ENCODE data around the gene ADAMTS2. TPM values are rescaled to one million over a fixed set of nuclear protein-coding genes. Genes with fewer than 3 reads are reported as not detected.

The ADAMTS2 gene
- total and polyA plus RNA-seq, 2 of the 8 experiments (the other 6 are each of a cell fraction or from before 2014, with no cell fraction given): 6.6 to 7.3 TPM

GRCh38 chr5:179344431-179345182 lies 654 bp downstream of the ADAMTS2 start:
- H3K9ac ChIP-seq (replicated peaks in 1 of 4; ENCODE audit: extremely low read depth in 1 of 4, low read depth in 3 of 4, low read length in 3 of 4): peak overlapping the region in 1 of 4 experiments; percentile 46; a peak in 3 of 7 replicates
- 2% methylated on average over 38 of the region's 85 CpGs; no CpG with 5 or more reads in 1 of the 2 experiments for WGBS, 2 experiments (ENCODE audit: extremely low coverage in 1 of 2, insufficient coverage in 1 of 2, insufficient read length in 1 of 2, insufficient replicate concordance in 2 of 2, low coverage in 1 of 2, low lambda C conversion rate in 2 of 2, missing lambda C conversion rate in 1 of 2)
- ChIA-PET POLR2A (ENCODE audit: partially characterized antibody) (interaction anchor here (0.9 to 1.6 kb wide), 2 partner anchors 29 to 206 kb away, joined by 3 read pairs; no protein-coding TSS in a partner anchor), CTCF (ENCODE audit: partially characterized antibody) (interaction anchor here (0.6 to 3.6 kb wide), 16 partner anchors 12 to 1085 kb away, joined by 3 to 16 read pairs (median 4); no protein-coding TSS in a partner anchor)
- no peaks in the 10 kb centered on the region for H3K79me2 ChIP-seq (ENCODE audit: control insufficient read depth in 1 of 2, insufficient read depth in 2 of 2, low read length in 2 of 2)
- H3K9me3 ChIP-seq (ENCODE audit: insufficient read depth in 2 of 2, low read depth in 1 of 2, low read length in 1 of 2): no peaks in the 10 kb centered on the region
- no peak overlapping the region for H2BK120ac ChIP-seq (replicated peaks; ENCODE audit: low read depth, low read length)
- H2BK12ac ChIP-seq (ENCODE audit: low read depth, low read length): peak overlapping the region; percentile 27; the same call in 1 of the 2 replicates
- H3K14ac ChIP-seq (ENCODE audit: insufficient read length): no peak overlapping the region
- H3K4me1 ChIP-seq (replicated peaks in 1 of 4; ENCODE audit: control insufficient read depth in 3 of 4, insufficient read depth in 4 of 4, low read length in 3 of 4): peaks cover 3 to 15% (median 9%) of the 10 kb centered on the region in 4 experiments
- no peak overlapping the region for H2AK5ac ChIP-seq (ENCODE audit: low read depth, low read length)
- peak overlapping the region; percentile 71 for H3K18ac ChIP-seq (ENCODE audit: extremely low read depth, low read length)
- TF ChIP-seq RNF2 (IDR thresholded peaks at IDR 0.05; ENCODE audit: borderline replicate concordance, low read depth, low read length, missing control alignments, poor library complexity, severe bottlenecking) (peak; percentile 41), TAF1 (IDR thresholded peaks at IDR 0.05; ENCODE audit: low read depth, low read length) (0 out of 2 replicates have a peak, but pooled peaks have one; percentile 20), RXRA (IDR thresholded peaks at IDR 0.05; ENCODE audit: insufficient read depth, low read depth, low read length) (no peak), MAFK (IDR thresholded peaks at IDR 0.05; ENCODE audit: low read depth, low read length) (no peak), SUZ12 (IDR thresholded peaks at IDR 0.05; ENCODE audit: low read length) (peak; percentile 58), SP4 (IDR thresholded peaks at IDR 0.05; ENCODE audit: low read length) (no peak), CHD1 (IDR thresholded peaks at IDR 0.05; ENCODE audit: low read depth, low read length) (0 out of 2 replicates have a peak, but pooled peaks have one; percentile 8), EZH2 (IDR thresholded peaks at IDR 0.05; ENCODE audit: low read depth, low read length, severe bottlenecking) (peak; percentile 35), RBBP5 (IDR thresholded peaks at IDR 0.05; ENCODE audit: borderline replicate concordance, low read depth, low read length) (peak; percentile 42; the same call in 1 of the 2 replicates), KDM4A (IDR thresholded peaks at IDR 0.05; ENCODE audit: low read depth, low read length, severe bottlenecking) (peak; percentile 57)
- H4K20me1 ChIP-seq (replicated peaks in 1 of 2; ENCODE audit: control insufficient read depth in 1 of 2, insufficient read depth in 2 of 2, low read length in 2 of 2): peaks cover 0 to 6% of the 10 kb centered on the region in 2 experiments
- peak overlapping the region; percentile 89 to 99 for H3K4me2 ChIP-seq (ENCODE audit: insufficient read depth in 1 of 2, low read depth in 2 of 2, low read length in 2 of 2)
- H4K8ac ChIP-seq (ENCODE audit: extremely low read depth, insufficient read depth, low read length): peak overlapping the region; percentile 69; the same call in 1 of the 2 replicates
- H3K27me3 ChIP-seq (replicated peaks in 1 of 4; ENCODE audit: control insufficient read depth in 3 of 4, extremely low read depth in 1 of 4, insufficient read depth in 3 of 4, low read length in 3 of 4): peaks cover 11 to 57% (median 46%) of the 10 kb centered on the region in 4 experiments
- no peak overlapping the region for H3K23ac ChIP-seq (ENCODE audit: insufficient read length)
- no peaks in the 10 kb centered on the region for H3K36me3 ChIP-seq (ENCODE audit: control insufficient read depth in 2 of 4, insufficient read depth in 4 of 4, low read length in 3 of 4)
- no peak overlapping the region for H3K27ac ChIP-seq (ENCODE audit: low read depth, low read length)
- H4K91ac ChIP-seq (replicated peaks; ENCODE audit: insufficient read length, low read length): no peak overlapping the region
- DNase-seq (ENCODE audit: low read depth in 1 of 2, low spot score in 2 of 2) (peak in 1 of 2 experiments; percentile 71), FAIRE-seq (no peak)
- H2BK15ac ChIP-seq (ENCODE audit: low read length): no peak overlapping the region
- H3K56ac ChIP-seq (replicated peaks; ENCODE audit: insufficient read length, low read depth, low read length): no peak overlapping the region
- H2AFZ ChIP-seq (ENCODE audit: low read length): peak overlapping the region; percentile 3; the same call in 1 of the 2 replicates
- H3K4me3 ChIP-seq (ENCODE audit: extremely low read depth in 1 of 4, insufficient read depth in 2 of 4, low read depth in 3 of 4, low read length in 4 of 4): peak overlapping the region; percentile 66 to 79 (median 70)
- no peak overlapping the region for H2BK20ac ChIP-seq (ENCODE audit: low read length)
- H3K79me1 ChIP-seq (ENCODE audit: low read depth, low read length): no peaks in the 10 kb centered on the region
- no peak overlapping the region for H3K4ac ChIP-seq (replicated peaks; ENCODE audit: insufficient read length, low read depth, low read length)
- H3K23me2 ChIP-seq (ENCODE audit: low read depth, low read length): peaks cover 23% of the 10 kb centered on the region
- H4K5ac ChIP-seq (ENCODE audit: insufficient read length, low read depth, low read length): no peak overlapping the region
- H2BK5ac ChIP-seq (ENCODE audit: low read depth, low read length): no peak overlapping the region
